ENCODE results near the gene ZBTB17.

ZBTB17 gene

GRCh38 chr1:15951341-15952153 is 24.4 kb downstream of the ZBTB17 start:
- Histone ChIP-seq H3K27ac (ENCODE audit: low read depth, low read length, severe bottlenecking) (peak overlapping the region; percentile 90), H3K4me1 (ENCODE audit: control insufficient read depth, insufficient read depth, low read length, poor library complexity, severe bottlenecking) (peaks cover 67% of the 10 kb centered on the region), H3K36me3 (ENCODE audit: control insufficient read depth, insufficient read depth, low read length) (peaks cover 32% of the 10 kb centered on the region), H3K9me3 (ENCODE audit: control insufficient read depth, low read length) (no peaks in the 10 kb centered on the region), H3K4me3 (ENCODE audit: extremely low read depth, insufficient read depth, low read length, poor library complexity, severe bottlenecking) (no peak overlapping the region)
- WGBS, 2 experiments (ENCODE audit: insufficient coverage in 2 of 2), result 75 to 82% methylated on average over 12 to 20 of the region's 23 CpGs

DNA sequence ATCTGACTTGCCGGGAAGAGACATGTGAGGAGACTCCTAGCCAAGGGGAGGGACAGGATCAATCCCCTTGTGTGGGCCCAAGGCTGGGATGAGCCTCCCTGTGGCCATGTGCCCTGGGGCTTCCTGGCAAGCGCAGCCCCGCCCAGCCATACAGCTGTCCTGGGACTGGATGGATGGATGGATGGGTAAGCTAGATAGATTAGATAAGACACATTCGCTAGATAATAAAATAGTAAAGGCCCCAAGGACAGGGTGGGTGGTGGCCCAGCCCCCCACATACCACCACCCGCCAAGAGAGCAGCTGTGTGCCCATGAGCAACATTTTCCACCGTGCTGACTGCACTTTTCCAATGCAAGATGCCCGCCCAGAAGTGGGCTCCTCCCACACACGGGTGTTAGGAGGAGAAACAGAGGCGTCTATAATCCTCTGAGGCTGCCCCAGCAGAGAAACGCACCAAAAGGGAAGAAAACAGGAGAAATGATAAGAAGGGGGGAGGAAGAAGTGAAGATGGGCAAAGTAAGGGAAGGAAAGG is 25.1 kb downstream of the ZBTB17 start:
- Histone ChIP-seq H3K4me3 (ENCODE audit: extremely low read depth, insufficient read depth, low read length, poor library complexity, severe bottlenecking) (no peak overlapping the region), H3K9me3 (ENCODE audit: control insufficient read depth, low read length) (no peaks in the 10 kb centered on the region), H3K4me1 (ENCODE audit: control insufficient read depth, insufficient read depth, low read length, poor library complexity, severe bottlenecking) (peaks cover 60% of the 10 kb centered on the region), H3K36me3 (ENCODE audit: control insufficient read depth, insufficient read depth, low read length) (peaks cover 38% of the 10 kb centered on the region), H3K27ac (ENCODE audit: low read depth, low read length, severe bottlenecking) (peak overlapping the region; percentile 90)
- WGBS, 2 experiments (ENCODE audit: insufficient coverage in 2 of 2), result 74 to 90% methylated on average over 5 to 7 of the region's 10 CpGs

DNA sequence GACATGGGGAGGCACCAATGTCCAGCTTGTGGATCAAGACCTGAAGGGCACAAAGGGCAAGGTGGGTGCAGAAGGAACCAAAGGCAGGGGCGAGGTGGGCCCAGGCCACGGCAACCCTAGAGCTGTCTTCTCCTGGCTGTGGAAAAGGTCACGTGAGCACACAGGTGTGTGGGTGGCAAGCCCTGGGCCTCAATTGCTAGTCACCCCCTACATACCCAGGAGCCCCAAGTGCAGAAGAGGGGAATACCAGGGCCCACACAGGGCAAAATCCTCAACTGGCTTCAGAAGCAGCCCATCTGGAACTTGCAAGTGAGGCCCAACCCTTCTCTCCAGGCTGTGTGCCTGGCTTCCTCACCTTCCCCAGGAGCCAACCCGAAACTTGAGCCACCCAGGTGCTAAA is 25.6 kb downstream of the ZBTB17 start:
- H3K4me1 ChIP-seq (ENCODE audit: control insufficient read depth, insufficient read depth, low read length, poor library complexity, severe bottlenecking), result peaks cover 59% of the 10 kb centered on the region
- peaks cover 43% of the 10 kb centered on the region for H3K36me3 ChIP-seq (ENCODE audit: control insufficient read depth, insufficient read depth, low read length)
- peak overlapping the region; percentile 90 for H3K27ac ChIP-seq (ENCODE audit: low read depth, low read length, severe bottlenecking)
- WGBS, 2 experiments (ENCODE audit: insufficient coverage in 2 of 2), result 76 to 95% methylated on average over 2 to 3 of the region's 4 CpGs
- no peaks in the 10 kb centered on the region for H3K9me3 ChIP-seq (ENCODE audit: control insufficient read depth, low read length)
- no peak overlapping the region for H3K4me3 ChIP-seq (ENCODE audit: extremely low read depth, insufficient read depth, low read length, poor library complexity, severe bottlenecking)

- Histone ChIP-seq H3K9me3 (ENCODE audit: control insufficient read depth, low read length) (no peaks in the 10 kb centered on the region), H3K4me3 (ENCODE audit: extremely low read depth, insufficient read depth, low read length, poor library complexity, severe bottlenecking) (peak overlapping the region; percentile 2), H3K4me1 (ENCODE audit: control insufficient read depth, insufficient read depth, low read length, poor library complexity, severe bottlenecking) (peaks cover 59% of the 10 kb centered on the region), H3K27ac (ENCODE audit: low read depth, low read length, severe bottlenecking) (peak overlapping the region; percentile 90), H3K36me3 (ENCODE audit: control insufficient read depth, insufficient read depth, low read length) (peaks cover 50% of the 10 kb centered on the region)
- WGBS, 2 experiments (ENCODE audit: insufficient coverage in 2 of 2), result 48 to 54% methylated on average over 16 to 23 of the region's 25 CpGs
Observed at GRCh38 chr1:15949453-15950245, 26.3 kb downstream of the ZBTB17 start.

DNA sequence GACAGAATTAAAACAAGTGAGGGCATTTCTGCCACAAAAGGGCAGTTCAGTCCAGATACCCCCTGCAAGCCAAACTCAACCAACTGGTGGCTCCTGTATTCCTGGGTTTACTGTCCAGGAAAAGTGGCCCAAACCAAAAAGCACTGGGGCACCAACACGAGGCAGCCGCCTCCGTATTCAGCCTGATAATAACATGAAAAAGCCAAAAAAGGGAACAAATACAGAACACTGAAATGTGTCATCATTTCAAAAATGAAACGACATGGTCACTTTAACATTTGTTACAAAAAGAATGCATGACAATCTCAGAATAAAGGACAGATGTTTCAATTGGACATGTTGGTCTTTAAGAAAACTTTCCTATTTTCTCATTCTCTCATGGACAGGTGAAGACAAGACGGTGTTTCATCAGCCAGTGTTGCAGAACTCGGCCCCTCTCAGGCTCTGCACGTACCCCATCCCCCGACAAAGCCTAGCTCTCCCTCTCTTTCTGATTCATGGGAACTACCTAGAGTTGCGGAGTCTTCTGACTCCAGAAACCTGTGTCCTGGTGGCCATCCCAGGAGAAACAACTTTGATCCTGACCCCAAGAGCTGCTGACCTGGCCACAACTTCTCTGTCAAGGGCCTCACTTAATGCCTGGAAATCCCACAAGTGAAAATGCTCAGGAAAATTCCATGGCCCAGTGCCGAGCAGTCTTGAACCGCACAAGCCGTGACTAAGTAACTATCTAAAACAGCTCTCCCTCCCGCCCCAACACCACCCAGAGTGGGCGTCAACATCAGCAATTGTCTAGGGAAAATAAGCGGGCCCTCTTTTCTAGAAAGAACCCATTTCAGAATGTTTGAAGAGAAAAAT is 27.1 kb downstream of the ZBTB17 start:
- Histone ChIP-seq H3K36me3 (ENCODE audit: control insufficient read depth, insufficient read depth, low read length) (peaks cover 53% of the 10 kb centered on the region), H3K4me3 (ENCODE audit: extremely low read depth, insufficient read depth, low read length, poor library complexity, severe bottlenecking) (peak overlapping the region; percentile 2), H3K4me1 (ENCODE audit: control insufficient read depth, insufficient read depth, low read length, poor library complexity, severe bottlenecking) (peaks cover 54% of the 10 kb centered on the region), H3K27ac (ENCODE audit: low read depth, low read length, severe bottlenecking) (peak overlapping the region; percentile 90), H3K9me3 (ENCODE audit: control insufficient read depth, low read length) (no peaks in the 10 kb centered on the region)
- 84 to 87% methylated on average over 13 to 15 of the region's 15 CpGs for WGBS, 2 experiments (ENCODE audit: insufficient coverage in 2 of 2)

DNA sequence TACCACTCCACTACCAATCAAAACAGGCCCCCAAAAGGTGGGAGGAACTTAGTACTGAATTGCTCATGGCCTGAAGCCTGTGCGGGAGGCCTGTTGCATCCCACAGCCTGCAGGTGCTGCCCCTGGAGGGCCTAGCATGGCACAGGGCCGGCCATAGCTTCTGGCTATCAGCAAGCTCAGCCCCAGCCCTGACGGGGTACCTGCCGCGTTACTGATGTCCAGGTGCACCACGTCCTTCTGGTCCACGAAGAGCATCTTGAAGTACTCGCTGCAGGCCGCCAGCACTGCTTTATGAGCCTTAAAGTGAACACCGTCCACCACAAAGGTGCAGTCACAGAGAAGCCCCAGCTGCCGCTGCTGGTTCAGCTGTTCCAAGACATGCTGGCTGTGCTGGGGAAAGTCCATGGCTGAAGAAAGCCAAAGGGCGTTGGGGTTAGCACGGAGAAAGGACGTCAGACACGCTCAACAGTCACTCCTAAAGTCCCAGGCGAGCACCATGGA is 27.8 kb downstream of the ZBTB17 start:
- Histone ChIP-seq H3K36me3 (ENCODE audit: control insufficient read depth, insufficient read depth, low read length) (peaks cover 56% of the 10 kb centered on the region), H3K4me3 (ENCODE audit: extremely low read depth, insufficient read depth, low read length, poor library complexity, severe bottlenecking) (no peak overlapping the region), H3K9me3 (ENCODE audit: control insufficient read depth, low read length) (no peaks in the 10 kb centered on the region), H3K27ac (ENCODE audit: low read depth, low read length, severe bottlenecking) (peak overlapping the region; percentile 90), H3K4me1 (ENCODE audit: control insufficient read depth, insufficient read depth, low read length, poor library complexity, severe bottlenecking) (peaks cover 47% of the 10 kb centered on the region)
- WGBS, 2 experiments (ENCODE audit: insufficient coverage in 2 of 2), result 94 to 95% methylated on average over 16 of the region's 16 CpGs

DNA sequence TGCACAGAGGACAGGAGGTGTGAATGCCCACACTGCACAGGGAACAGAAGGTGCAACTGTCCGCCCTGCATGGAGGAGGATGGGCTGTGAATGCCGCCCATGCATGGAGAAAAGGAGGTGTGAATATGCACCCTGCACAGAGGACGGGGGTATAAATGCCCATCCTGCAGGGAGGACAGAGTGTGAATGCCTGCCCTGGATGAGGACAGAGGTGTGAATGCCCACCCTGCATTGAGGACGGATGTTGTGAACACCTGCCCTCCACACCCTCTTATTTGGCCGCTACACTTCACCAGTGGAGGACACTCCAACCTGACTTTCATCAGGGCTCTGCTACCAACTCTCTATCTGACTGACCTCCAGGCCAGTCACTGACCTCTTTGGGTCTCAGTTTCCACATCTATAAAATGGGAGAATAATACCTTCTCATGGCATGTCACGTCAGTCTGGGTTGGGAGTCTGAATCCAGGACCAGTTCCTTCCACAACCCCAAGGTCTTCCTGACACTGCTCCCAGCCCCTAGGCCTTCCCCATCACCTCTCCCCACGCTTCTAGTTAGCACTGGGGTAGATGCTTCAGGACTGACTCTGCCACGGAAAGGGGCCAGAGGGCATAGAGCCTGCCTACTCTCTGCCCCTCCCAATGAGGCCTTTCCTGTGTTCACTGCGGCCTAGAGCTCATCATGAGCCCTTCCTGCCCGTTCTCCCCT is 28.4 kb downstream of the ZBTB17 start:
- peaks cover 61% of the 10 kb centered on the region for H3K36me3 ChIP-seq (ENCODE audit: control insufficient read depth, insufficient read depth, low read length)
- H3K27ac ChIP-seq (ENCODE audit: low read depth, low read length, severe bottlenecking), result no peak overlapping the region
- 94 to 98% methylated on average over 6 to 8 of the region's 10 CpGs for WGBS, 2 experiments (ENCODE audit: insufficient coverage in 2 of 2)
- no peak overlapping the region for H3K4me3 ChIP-seq (ENCODE audit: extremely low read depth, insufficient read depth, low read length, poor library complexity, severe bottlenecking)
- H3K9me3 ChIP-seq (ENCODE audit: control insufficient read depth, low read length), result no peaks in the 10 kb centered on the region
- H3K4me1 ChIP-seq (ENCODE audit: control insufficient read depth, insufficient read depth, low read length, poor library complexity, severe bottlenecking), result peaks cover 41% of the 10 kb centered on the region

- H3K4me3 ChIP-seq (ENCODE audit: extremely low read depth, insufficient read depth, low read length, poor library complexity, severe bottlenecking), result no peak overlapping the region
- peaks cover 34% of the 10 kb centered on the region for H3K4me1 ChIP-seq (ENCODE audit: control insufficient read depth, insufficient read depth, low read length, poor library complexity, severe bottlenecking)
- no peak overlapping the region for H3K27ac ChIP-seq (ENCODE audit: low read depth, low read length, severe bottlenecking)
- H3K9me3 ChIP-seq (ENCODE audit: control insufficient read depth, low read length), result no peaks in the 10 kb centered on the region
- 94 to 96% methylated on average over 14 to 16 of the region's 18 CpGs for WGBS, 2 experiments (ENCODE audit: insufficient coverage in 2 of 2)
- peaks cover 67% of the 10 kb centered on the region for H3K36me3 ChIP-seq (ENCODE audit: control insufficient read depth, insufficient read depth, low read length)
Observed at GRCh38 chr1:15946571-15947381, 29.1 kb downstream of the ZBTB17 start.

DNA sequence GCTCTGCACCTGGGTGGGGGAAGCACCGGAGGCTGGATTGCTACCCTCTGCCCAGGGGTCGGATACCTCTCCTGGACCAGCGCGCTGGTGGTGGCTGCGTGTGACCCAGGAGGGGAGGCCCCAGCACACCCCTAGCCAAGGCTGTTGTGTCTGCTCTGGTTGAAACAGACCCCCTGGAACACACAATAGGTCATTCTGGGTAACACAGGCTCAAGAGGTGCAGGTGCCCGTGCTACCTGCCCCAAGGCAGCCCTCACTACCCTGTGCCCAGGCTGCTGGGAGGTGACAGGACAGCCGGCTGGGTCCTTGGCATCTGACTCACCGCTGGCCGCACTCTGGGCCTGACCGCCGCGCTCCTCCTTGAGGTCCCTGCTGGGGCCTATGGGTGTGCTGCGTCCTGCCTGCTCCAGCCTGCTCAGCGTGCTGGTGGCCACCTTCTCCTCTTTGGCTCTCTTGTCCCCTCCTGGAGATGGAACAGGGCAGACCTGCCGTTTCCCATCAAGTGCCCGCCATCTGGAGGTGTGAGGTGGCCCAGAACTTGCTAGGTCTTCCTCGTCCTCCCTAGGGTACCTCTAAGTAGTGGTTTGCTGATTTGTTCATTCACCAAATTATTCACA is 30.0 kb downstream of the ZBTB17 start:
- 92 to 95% methylated on average over 13 to 14 of the region's 17 CpGs for WGBS, 2 experiments (ENCODE audit: insufficient coverage in 2 of 2)
- peaks cover 25% of the 10 kb centered on the region for H3K4me1 ChIP-seq (ENCODE audit: control insufficient read depth, insufficient read depth, low read length, poor library complexity, severe bottlenecking)
- no peak overlapping the region for H3K27ac ChIP-seq (ENCODE audit: low read depth, low read length, severe bottlenecking)
- peaks cover 75% of the 10 kb centered on the region for H3K36me3 ChIP-seq (ENCODE audit: control insufficient read depth, insufficient read depth, low read length)
- H3K9me3 ChIP-seq (ENCODE audit: control insufficient read depth, low read length), result no peaks in the 10 kb centered on the region
- no peak overlapping the region for H3K4me3 ChIP-seq (ENCODE audit: extremely low read depth, insufficient read depth, low read length, poor library complexity, severe bottlenecking)

Measured in mesodermal cell (in vitro differentiated cells).